Central memory CD4-positive, alpha-beta T cell (primary cell): ENCODE data around the gene LARP4B.

Source experiments
- DNase-seq: peaks from one replicate; pipeline ENCODE4 v3.0.0; 2022

LARP4B gene

DNA sequence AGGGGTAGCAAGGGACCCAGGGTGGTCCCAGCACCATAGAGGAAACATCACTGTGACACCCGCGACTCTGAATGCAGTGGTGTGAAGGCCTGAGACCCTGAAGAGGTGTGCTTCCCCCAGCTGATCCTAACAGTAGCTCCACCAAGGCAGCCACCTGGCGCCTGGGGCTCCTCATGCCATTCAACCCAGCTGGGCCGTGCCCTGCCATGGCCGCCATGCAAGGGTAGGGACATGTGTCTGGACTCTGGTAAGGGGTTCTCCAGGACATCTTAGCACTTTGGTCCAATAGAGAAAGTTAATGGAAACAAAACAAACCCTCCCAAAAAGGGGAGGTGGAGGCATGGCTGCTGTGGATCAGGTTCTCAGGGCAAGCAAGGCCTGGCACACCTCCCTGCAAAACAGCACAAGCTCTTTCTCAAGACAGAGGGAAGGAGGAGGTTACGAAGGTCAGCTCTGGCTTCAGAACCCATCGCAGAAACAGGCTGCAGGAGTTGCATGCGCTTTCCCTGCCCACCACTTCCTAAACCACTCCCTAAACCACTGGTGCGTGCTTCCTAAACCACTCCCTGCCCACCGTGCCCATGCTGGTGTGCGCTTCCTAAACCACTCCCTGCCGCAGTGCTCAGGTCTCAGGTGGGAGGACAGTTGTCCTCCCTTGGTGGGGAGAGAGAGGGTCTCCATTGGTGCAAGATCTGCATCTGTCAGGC is 108.7 kb downstream of the LARP4B start:
- no peak for DNase-seq

DNA sequence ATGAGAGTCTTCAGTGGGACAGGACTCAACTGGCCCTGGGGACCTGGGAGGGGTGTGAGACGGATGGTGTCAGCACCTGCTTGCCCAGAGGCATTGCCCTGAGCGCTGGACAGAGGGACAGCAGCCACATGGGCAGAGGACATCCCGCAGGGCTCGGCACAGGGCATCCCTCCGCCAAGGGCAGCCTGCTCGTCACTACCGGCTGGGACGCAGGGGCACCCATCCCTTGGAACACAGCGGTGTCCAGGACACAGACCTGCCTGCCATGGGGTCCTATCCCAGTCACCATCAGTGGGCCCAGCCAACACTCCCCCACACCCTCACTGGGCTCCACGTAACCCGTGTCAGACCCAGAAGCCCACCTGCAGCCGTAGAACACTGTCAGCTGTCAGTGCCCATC is 109.3 kb downstream of the LARP4B start:
- DNase-seq: no peak

- DNase-seq: no peak
Measured at GRCh38 chr10:821322-821721, 110.2 kb downstream of the LARP4B start.

- DNase-seq: no peak
Measured at GRCh38 chr10:819816-820215, 111.7 kb downstream of the LARP4B start.

DNA sequence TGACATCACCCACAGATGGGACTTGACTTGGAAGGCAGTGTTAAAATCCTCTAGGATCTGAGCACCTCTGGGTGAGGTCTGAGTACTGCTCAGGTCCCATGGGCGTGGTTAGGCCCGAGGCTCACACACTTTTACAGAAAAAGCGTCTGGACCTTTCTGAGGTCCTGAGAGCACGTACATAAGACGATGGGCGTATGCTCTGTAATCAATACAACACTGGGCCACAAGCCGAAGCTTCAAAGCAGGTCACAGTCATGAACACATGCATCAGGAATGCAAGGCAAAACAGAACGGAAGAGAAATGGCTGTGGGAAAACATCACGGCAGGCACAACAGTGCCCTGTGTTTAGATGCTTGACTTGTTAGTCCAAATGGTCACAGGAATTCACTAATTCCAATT is 112.2 kb downstream of the LARP4B start:
- no peak for DNase-seq

DNA sequence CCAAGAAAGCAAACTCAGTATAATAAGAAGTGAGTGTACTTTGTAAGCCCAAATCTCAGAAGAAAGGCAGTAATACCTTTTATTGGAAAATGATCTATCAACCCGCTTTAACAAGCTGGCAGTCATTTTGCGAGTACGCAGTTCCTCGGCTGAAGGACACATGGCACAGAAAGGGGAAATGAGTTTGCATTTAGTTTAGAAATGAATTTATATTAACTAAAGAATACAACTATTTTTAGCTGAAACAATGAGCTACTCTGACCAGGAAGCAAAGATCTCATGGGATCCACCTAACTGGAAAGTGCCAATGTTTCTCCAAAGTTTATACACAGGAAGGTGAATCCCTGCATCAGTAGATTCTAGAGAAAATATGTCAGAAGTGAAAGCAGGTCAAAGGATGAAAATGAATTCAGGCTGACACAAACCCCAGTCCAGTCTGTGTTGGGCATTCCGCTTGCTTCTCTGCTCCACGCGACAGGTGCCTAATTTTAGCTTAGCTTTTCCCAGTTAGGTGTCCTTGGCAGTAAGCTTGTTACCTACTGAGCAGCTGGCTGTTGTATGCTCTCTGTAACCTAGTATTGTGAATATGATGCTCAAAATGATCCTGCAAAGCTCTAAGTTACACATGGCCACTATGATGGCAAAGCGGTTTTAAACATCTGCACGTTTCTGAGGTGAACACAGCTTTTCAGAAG is 112.8 kb downstream of the LARP4B start:
- DNase-seq: no peak

DNA sequence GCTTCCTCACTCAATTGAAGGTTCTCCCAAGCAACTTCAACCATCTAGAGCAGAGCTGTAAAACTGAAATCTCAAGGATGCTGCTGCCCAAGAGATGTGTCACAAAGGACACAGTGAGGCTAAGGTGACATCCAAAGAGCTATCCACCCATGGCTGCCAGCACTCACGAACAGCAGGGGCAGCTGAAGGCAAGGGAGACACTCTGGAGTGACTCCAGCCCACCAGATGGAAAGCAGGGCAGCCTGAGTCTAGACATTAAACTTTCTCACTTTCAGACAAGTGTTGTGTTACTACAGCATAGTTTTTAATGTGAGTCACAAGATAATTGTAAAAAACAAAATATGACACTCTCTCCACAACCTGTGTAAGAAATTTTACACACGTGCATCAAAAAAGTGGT is 113.5 kb downstream of the LARP4B start:
- DNase-seq: no peak

DNA sequence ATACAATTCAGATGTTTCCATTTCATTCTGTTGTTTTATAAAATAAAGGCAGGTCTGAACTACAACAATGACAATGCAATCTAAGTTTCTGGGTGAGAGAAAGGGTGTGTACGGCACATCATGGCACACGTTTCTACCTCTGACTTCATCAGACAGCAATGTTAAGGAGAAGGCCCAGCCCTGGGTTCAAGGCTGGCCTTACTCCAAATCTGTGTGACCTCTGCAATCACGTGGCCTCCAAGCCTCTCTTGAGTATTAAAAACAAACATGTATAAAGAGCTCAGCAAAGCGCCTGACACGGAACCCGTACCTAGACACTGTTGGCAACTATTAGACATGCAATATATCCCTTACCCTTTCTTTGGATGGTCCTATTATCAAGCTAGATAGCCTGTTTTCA is 114.1 kb downstream of the LARP4B start:
- DNase-seq: no peak

DNA sequence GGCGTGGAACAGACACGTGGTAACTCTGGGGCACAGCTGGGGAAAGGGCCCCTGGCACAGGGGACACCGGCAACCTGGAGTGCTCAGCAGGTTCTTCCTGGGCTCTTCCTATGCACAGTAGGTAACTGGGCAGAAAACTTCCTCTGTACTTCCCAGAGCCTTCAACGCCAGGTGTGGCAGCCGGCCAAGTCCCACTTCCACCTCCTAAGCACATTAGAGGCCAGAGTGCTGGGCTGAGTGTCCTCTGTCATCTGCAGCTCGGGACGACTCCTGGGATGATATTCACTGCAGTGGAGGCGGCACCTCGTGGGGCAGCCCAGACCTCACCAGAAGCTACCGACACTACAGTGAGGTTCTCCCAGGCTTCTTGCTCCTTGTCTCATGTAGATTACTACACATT is 114.5 kb downstream of the LARP4B start:
- no peak for DNase-seq

- DNase-seq: no peak
Measured at GRCh38 chr10:816091-816477, 115.4 kb downstream of the LARP4B start.

DNA sequence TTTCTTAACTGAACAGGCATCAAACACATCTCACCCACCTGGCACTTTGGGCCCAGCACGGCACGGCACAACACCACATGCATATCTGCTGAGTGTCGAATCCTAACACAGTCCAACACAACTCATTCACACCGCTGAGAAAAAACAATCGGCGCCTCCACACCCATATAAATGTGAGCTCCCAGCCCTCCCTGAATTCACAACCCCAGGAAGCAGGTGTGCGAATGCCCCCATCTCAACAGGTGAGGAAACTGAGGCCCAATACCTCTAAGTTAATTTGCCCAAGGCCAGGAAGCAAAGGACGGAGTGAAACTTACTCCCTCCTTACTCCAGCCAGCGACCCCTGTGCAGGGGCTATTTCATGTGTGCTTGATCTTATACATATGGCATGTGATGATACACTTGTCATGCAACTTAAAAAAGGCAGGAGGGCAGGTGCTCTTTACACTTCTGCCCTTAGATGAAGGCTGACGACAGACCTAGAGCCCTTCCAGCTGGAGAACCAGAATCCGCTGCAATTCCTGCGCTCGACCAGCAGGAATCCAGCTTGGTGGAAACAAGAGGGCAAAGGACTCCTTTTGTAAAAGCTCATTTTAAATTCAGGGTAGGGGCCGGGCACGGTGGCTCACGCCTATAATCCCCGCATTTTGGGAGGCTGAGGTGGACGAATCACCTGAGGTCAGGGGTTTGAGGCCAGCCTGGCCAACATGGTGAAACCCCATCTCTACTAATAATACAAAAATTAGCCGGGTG is 116.0 kb downstream of the LARP4B start:
- DNase-seq: no peak

- DNase-seq: no peak
Measured at GRCh38 chr10:814536-815302, 116.8 kb downstream of the LARP4B start.

DNA sequence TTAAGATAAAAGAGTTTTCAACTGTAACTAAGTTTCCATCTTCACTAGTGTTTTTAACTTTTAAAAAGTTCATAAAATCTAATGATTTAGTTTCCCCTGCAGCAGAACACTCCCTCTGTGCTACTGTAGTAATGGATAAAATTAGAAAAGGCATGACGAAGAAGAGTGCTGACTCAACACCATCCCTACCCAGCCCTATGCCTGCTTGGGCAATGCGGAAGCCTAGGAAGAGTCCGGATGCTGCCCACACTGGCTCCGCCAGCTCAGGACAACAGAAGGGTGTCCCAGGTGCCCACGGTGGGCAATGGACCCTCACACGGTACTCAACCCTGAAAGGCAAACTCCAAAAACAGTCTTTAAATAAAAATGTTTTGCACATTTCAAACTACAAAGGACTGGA is 118.2 kb downstream of the LARP4B start:
- no peak for DNase-seq

GRCh38 chr10:812787-813186 is 118.7 kb downstream of the LARP4B start:
- no peak for DNase-seq

DNA sequence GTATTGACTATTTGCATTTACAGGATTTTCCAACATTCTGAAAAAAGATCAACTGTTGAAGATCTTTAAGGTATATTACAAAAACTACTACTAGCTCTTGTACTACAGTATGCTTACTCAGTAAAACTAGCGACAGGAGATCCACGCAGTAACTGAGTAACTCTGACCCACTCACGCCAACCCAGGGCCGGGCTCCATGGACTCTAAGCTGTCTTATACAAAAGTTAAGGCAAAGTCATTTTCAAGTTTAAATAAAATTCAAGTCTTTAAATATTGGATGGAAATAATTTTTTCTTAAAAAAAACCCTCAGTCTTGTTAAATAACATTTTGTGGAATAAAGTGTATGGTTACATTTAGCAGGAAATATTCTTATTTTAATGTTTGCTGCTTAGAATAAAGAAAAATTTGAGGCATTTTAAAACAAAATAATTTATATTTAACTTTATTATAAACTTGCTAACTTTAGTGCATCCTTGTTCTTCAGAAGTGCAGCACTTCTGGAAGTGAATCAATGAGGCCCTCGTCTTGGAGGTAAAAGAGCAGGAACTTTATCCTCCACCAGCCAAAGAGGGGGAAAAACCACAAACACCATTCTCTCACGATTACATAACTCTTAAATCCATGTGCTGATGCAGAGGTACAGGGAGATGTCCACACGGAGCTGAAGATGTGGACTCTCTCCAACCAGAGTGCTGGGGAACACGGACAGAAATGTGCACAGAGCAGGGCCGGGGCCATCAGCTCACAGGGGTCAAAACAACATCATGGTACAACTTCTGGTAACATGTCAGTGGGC is 119.9 kb downstream of the LARP4B start:
- no peak for DNase-seq

GRCh38 chr10:810351-810846 is 121.1 kb downstream of the LARP4B start:
- DNase-seq: no peak

GRCh38 chr10:809671-810350 is 121.7 kb downstream of the LARP4B start:
- DNase-seq: no peak

GRCh38 chr10:807958-808353 is 123.5 kb downstream of the LARP4B start:
- no peak for DNase-seq

- no peak for DNase-seq
Measured at GRCh38 chr10:807163-807957, 124.1 kb downstream of the LARP4B start.

DNA sequence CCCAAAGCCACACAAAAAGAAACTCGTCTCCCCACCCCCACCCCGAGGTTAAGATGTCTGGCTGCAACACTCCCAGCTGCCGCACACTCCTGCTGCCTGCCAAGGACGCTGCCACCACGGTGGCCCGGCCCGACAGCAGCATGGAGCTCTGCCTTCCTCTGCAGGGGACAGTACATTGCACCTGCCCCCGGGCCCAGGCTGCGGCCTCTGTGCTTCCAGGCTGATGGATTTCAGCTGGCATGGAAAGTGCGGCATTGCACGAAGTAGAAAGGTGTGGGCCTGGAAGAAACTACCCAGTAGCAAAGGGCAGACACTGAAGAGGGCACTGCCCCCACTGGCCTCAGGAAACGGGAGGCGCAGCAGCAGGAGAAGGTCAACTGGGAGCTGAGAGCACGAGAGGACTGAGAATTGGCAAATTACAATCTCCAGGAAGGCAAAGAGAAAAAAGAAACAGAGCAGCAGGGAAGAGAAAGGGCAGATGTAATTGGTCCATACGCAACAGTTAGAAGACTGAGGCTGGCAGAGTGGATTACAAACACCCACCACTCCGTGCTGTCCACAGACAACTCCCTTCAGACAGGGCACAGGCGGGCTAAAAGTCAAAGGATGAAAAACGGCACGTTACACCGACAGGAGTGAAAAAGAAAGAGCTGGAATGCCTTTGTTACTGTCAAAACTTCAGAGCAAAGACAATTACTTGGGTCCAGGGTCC is 124.9 kb downstream of the LARP4B start:
- no peak for DNase-seq
